ENCODE measurements around the gene TUT4. TPM values are rescaled to one million over a fixed set of nuclear protein-coding genes. Genes with fewer than 3 reads are reported as not detected.

TUT4 gene
- total RNA-seq, 1 donor from 2014 or later, result 52.1 TPM

DNA sequence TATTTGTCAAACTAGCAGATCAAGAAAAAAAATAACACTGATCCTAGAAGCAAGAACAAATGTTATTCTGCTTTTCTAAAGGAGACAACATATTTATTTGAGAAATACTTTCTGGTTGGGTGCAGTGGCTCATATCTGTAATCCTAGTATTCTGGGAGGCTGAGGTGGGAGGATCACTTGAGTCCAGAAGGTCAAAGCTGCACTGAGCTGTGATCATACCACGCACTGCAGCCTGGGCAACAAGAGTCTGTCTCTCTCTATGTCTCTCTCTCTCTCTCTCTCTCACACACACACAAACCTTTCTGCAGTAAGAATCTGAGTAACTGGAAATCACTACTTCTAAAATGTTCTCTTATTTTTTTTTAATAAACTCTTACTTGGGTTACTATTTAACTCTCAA is 117.2 kb downstream of the TUT4 start:
- no peak overlapping the region for H3K27ac ChIP-seq
- DNase-seq (no peak), ATAC-seq (no peak)
- intact Hi-C loops (cut with DNase I), result no loop called here
- H3K9me3 ChIP-seq, result no peaks in the 10 kb centered on the region
- peaks cover 74% of the 10 kb centered on the region for H3K36me3 ChIP-seq
- no peak overlapping the region for H3K4me3 ChIP-seq
- H3K4me1 ChIP-seq, result no peaks in the 10 kb centered on the region
- no peaks in the 10 kb centered on the region for H3K27me3 ChIP-seq (ENCODE audit: low read depth)
- TF ChIP-seq CTCF (IDR thresholded peaks at IDR 0.05), result no peak

DNA sequence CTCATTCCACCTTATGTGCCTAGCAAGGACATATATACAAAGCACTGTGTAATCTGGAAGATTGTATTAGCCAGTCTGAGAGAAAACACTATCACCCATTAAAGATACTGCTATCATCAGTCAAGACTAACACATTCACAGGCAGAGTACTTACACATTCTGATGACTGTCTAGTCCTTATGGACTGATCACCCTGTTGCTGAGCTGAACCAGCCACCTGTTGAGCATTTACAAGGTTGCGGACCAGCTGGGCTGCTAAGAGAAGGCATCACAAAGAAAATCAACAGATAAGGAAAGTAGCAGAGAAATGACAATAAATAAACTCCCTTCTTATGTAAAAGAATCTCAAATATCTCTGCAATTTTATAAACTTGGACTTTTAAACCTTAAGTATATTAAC is 117.7 kb downstream of the TUT4 start:
- Histone ChIP-seq H3K27me3 (ENCODE audit: low read depth) (no peaks in the 10 kb centered on the region), H3K4me1 (no peaks in the 10 kb centered on the region), H3K36me3 (peaks cover 78% of the 10 kb centered on the region), H3K27ac (no peak overlapping the region), H3K4me3 (no peak overlapping the region), H3K9me3 (no peaks in the 10 kb centered on the region)
- DNase-seq (no peak), ATAC-seq (no peak)
- TF ChIP-seq CTCF (IDR thresholded peaks at IDR 0.05), result no peak
- intact Hi-C loops (cut with DNase I), result no loop called here

DNA sequence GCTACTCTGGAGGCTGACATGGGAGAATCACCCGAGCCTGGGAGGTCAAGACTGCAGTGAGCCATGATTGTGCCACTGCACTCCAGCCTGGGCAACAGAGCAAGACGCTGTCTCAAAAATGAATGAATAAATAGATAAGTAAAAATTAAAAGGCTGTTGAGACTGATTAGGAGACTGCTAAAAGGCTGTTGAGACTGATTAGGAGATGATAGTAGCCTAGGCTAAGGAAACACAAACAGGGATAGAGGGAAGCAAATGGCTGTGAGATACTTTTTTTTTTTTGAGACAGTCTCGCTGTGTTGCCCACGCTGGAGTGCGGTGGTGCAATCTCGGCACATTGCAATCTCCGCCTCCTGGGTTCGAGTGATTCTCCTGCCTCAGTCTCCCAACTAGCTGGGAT is 120.1 kb downstream of the TUT4 start:
- peaks cover 84% of the 10 kb centered on the region for H3K36me3 ChIP-seq
- no peak overlapping the region for H3K4me3 ChIP-seq
- ATAC-seq, result no peak
- no peaks in the 10 kb centered on the region for H3K9me3 ChIP-seq
- no peak for DNase-seq
- no peak for TF ChIP-seq CTCF (IDR thresholded peaks at IDR 0.05)
- H3K27ac ChIP-seq, result no peak overlapping the region
- intact Hi-C loops (cut with DNase I), result no loop called here
- no peaks in the 10 kb centered on the region for H3K4me1 ChIP-seq
- H3K27me3 ChIP-seq (ENCODE audit: low read depth), result no peaks in the 10 kb centered on the region

- ATAC-seq, result no peak
- H3K9me3 ChIP-seq, result no peaks in the 10 kb centered on the region
- no peaks in the 10 kb centered on the region for H3K4me1 ChIP-seq
- H3K27me3 ChIP-seq (ENCODE audit: low read depth), result no peaks in the 10 kb centered on the region
- DNase-seq, result no peak
- peaks cover 77% of the 10 kb centered on the region for H3K36me3 ChIP-seq
- intact Hi-C loops (cut with DNase I), result no loop called here
- H3K27ac ChIP-seq, result no peak overlapping the region
- no peak for TF ChIP-seq CTCF (IDR thresholded peaks at IDR 0.05)
- H3K4me3 ChIP-seq, result no peak overlapping the region
Measured at GRCh38 chr1:52427152-52427551, 125.7 kb downstream of the TUT4 start.

GRCh38 chr1:52426371-52426770 is 126.5 kb downstream of the TUT4 start:
- peaks cover 77% of the 10 kb centered on the region for H3K36me3 ChIP-seq
- H3K4me3 ChIP-seq, result no peak overlapping the region
- no peak for DNase-seq

More at GRCh38 chr1:52426371-52426770, 126.5 kb downstream of the TUT4 start:
- no peaks in the 10 kb centered on the region for H3K9me3 ChIP-seq
- no peak for TF ChIP-seq CTCF (IDR thresholded peaks at IDR 0.05)
- intact Hi-C loops (cut with DNase I), result no loop called here
- no peak for ATAC-seq
- H3K27me3 ChIP-seq (ENCODE audit: low read depth), result no peaks in the 10 kb centered on the region
- no peak overlapping the region for H3K27ac ChIP-seq
- no peaks in the 10 kb centered on the region for H3K4me1 ChIP-seq

Data from lower lobe of right lung (tissue), 2 donors.